ENCODE measurements around the gene AKAP6.

Gene AKAP6

GRCh38 chr14:32602699-32603098, 273.6 kb downstream of the AKAP6 start:
- FAIRE-seq (no peak), DNase-seq (ENCODE audit: insufficient read length, low spot score) (no peak)

GRCh38 chr14:32603992-32604565, 275.0 kb downstream of the AKAP6 start:
- FAIRE-seq, result no peak

GRCh38 chr14:32606301-32606700, 277.2 kb downstream of the AKAP6 start:
- DNase-seq (ENCODE audit: insufficient read length, low spot score), result no peak
- no peak for FAIRE-seq

More at GRCh38 chr14:32603992-32604565, 275.0 kb downstream of the AKAP6 start:
- DNase-seq (ENCODE audit: insufficient read length, low spot score), result no peak

DNA sequence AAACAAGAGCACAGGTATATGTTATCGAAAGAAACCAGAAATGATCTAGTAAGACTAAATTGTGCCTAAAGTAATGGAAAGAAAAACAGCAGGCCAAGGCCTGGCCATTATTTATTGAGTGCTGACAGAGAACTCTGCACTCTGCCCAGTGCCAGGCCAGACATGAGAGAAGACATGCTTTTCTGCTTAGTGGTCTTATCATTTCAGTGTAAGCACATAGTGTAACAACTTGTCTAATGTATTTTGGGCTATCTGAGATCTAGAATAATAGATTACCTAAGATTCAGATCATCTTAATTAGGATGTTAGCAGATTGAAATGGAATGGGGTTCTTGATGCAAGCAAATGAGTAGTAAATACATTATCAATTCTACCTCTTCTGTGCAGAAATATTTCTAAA, 278.3 kb downstream of the AKAP6 start:
- no peak for DNase-seq (ENCODE audit: insufficient read length, low spot score)
- FAIRE-seq, result no peak

GRCh38 chr14:32608857-32609256, 279.8 kb downstream of the AKAP6 start:
- FAIRE-seq (no peak), DNase-seq (ENCODE audit: insufficient read length, low spot score) (no peak)

- FAIRE-seq, result no peak
- DNase-seq (ENCODE audit: insufficient read length, low spot score), result no peak
These were observed 280.3 kb downstream of the AKAP6 start for GRCh38 chr14:32609388-32609787.

GRCh38 chr14:32611752-32612151, 282.7 kb downstream of the AKAP6 start:
- no peak for FAIRE-seq
- no peak for DNase-seq (ENCODE audit: insufficient read length, low spot score)

- FAIRE-seq, result no peak
These were observed 289.9 kb downstream of the AKAP6 start for GRCh38 chr14:32618991-32619390.

GRCh38 chr14:32620303-32620702, 291.2 kb downstream of the AKAP6 start:
- FAIRE-seq, result no peak
- DNase-seq (ENCODE audit: insufficient read length, low spot score), result no peak

More at GRCh38 chr14:32618991-32619390, 289.9 kb downstream of the AKAP6 start:
- no peak for DNase-seq (ENCODE audit: insufficient read length, low spot score)

- DNase-seq (ENCODE audit: insufficient read length, low spot score) (no peak), FAIRE-seq (no peak)
These were observed 291.6 kb downstream of the AKAP6 start for GRCh38 chr14:32620724-32621123.

GRCh38 chr14:32621585-32621984, 292.5 kb downstream of the AKAP6 start:
- FAIRE-seq, result no peak
- no peak for DNase-seq (ENCODE audit: insufficient read length, low spot score)

DNA sequence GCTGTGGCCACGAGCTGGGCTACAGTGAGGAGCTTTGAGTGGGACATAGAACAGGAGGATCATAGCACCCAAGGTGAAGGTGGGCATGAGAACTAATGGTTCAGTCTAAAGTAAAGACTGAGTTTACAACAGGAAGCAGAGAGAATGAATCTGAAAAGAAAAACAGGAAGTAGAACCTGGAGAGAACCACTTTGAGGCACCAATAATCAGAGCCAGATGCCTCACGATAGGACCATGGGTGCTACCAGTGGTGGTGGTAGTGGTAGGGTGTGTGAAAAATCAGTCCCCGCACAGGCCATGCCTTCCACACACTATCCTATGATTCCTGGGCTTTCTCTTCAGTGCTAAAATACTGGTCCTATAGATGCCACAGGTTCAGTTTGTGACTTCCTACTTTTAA, 293.6 kb downstream of the AKAP6 start:
- DNase-seq (ENCODE audit: insufficient read length, low spot score), result no peak
- no peak for FAIRE-seq

DNA sequence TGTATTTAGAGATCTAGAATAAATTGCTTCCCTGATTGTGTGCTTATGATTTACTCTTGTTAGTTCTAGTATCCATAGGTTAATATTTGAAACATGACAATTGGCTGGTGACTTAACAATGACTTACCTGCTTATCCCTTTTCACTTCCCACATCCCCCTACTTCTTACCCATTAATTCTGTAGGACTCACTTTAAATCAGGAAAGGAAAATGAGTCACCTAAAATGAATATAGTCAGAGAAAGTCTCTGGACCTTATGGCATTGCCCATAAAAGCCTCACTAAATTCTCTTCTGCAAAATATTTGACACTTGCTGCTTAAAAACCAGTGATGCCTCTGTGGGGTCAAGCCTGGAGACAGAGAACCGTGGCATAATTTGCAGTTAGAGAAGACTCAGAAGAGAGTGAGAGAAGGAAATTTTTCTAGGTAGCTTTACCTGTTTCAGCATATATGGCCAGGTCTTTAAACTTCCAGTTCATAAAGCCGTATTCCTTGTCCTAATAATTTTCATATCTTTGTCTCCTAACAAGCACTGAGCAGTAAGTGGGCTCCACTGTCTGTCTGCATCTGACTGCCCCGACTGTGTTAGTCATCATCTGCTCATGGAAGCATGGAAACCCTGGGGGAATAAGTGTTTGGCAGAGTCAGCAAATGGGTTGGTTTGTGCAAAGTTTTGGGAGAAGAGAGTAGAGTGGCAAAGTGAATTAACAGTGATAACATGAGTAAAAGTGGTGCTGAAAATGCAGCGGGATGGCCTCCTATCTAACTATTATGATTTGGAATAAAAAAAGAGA, 294.4 kb downstream of the AKAP6 start:
- FAIRE-seq, result no peak
- no peak for DNase-seq (ENCODE audit: insufficient read length, low spot score)

DNA sequence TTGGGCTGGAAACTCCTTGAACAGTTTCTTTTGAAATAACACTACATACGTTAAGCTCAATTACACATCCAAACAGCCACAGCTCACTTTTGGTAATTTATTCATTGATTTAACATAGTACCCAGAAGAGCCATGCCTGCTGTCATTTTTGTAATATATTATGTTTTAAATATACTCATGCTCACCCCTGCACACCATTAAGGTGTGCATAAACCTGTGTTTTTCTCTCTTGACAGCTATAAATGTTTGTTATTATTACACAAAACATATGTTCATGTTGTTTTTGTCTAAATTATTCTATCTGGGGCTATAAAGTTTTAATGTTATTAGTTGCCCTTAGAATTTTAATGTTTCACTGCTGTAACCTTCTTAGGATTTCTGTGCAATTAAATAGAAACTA, 296.1 kb downstream of the AKAP6 start:
- FAIRE-seq, result no peak

DNA sequence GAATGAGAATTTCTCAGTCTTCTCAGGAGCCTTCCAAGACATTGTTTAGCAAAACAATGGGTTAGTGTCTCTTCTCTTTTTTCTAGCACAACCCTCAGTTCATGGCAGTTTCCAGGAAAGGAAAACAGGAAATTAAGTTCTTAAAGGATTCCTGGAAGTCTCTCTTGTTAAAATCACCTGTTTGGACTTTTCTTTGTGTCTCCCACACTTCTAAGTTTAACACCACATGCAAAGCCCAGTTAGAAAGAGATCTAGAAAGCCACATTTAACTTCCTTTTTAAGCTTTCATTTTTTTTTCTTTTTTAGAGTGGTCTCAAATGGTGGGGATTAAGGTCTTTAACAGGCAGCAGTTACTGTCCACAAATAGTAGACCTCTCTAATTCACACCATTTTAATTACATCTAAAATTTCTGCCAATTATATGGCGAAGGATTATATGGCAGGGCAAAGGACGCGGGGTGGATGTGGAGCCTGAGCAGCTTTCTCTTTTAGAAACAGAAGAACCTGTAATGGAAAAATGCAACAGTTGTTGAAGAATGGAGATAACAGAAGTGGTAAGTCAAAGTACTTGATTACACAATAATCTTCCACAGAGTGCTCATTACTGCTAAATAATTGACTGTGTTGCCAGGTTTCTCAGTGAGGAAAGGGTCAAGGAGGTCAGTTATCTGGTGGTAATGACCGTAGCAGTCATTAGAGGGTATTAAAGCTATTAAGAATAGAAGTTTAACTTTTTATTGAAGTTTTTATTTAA, 298.6 kb downstream of the AKAP6 start:
- DNase-seq (ENCODE audit: insufficient read length, low spot score) (no peak), FAIRE-seq (no peak)

More for the DNA sequence above, 296.1 kb downstream of the AKAP6 start:
- no peak for DNase-seq (ENCODE audit: insufficient read length, low spot score)

- no peak for DNase-seq (ENCODE audit: insufficient read length, low spot score)
- no peak for FAIRE-seq
These were observed 300.1 kb downstream of the AKAP6 start for GRCh38 chr14:32629236-32629635.

DNA sequence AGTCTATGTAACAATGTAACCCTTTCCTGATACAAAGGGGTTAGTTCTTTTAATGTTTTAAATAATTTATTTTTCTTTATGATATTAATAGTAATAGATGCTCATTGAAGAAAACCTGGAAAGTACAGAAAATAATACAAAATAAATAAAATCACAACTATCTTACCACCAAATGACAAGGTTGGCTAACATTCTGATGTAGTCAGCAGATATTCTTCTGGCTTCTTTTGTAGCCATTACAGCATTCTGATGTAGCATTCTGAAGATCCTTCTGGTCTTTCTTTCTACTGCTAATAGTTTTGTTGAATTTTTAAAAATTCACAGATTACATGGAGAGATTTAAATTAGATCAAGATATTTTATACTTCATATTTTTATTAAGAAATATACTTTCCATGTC, 301.6 kb downstream of the AKAP6 start:
- DNase-seq (ENCODE audit: insufficient read length, low spot score) (no peak), FAIRE-seq (no peak)

DNA sequence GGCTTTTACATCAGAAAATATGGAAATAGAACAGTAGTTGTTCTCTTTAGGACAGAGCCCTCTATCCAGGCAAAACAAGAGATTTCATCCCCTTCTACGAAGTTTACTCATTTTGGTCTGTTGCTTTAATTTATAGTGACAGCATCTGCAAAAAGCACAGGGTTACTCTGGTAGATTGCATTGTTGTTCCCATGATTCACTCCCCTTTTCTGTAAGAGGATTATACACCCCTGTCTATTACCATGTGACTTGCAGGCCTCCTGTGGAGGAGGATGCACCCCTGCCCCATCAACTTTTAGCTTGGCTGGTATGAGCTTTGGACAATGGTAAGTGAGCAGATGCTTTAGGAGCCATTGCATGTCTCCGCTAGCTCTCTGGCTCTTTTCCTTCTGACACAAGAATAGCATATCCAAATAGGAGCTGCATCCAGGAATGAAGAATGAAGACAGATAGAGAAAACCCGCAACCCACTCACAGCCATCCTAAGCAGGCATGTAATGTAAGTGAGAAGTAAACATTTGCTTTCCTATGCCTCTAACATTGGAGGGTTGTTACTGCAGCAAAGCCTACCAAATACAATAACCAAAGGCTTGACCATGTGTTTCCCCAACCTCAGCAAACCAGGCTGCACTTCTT, 304.2 kb downstream of the AKAP6 start:
- no peak for FAIRE-seq
- no peak for DNase-seq (ENCODE audit: insufficient read length, low spot score)

- FAIRE-seq (no peak), DNase-seq (ENCODE audit: insufficient read length, low spot score) (no peak)
These were observed 304.8 kb downstream of the AKAP6 start for GRCh38 chr14:32633930-32634329.

DNA sequence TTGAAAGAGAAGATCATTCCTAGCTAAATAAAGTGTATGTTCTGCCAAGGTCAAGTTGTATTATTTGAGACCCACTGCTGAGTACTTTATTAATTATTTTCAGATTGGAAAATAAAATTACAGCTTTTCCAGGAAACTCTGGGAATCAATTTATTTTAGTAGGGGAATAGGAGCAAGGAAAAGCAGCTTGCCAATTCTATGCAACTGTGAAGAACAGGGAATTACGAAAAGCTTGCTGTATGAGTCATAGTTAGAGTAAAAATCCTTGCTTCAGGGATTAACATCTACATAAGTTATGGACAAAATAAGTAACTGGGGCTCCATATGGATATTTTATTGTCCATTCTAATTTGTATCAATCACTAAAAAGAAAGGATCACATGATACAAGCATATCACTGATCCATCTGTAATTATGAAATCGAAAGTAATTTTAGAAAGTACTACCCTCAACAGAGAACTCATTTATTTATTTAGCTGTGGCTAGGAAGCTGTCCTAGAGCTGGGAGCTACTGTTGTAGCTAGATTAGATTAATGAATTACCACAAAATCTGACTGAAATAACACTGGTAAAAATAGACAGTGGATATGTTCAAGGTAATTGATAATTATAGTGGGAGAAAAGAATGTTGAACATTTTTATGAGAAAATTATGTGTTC, 306.1 kb downstream of the AKAP6 start:
- no peak for FAIRE-seq
- DNase-seq (ENCODE audit: insufficient read length, low spot score), result no peak

DNA sequence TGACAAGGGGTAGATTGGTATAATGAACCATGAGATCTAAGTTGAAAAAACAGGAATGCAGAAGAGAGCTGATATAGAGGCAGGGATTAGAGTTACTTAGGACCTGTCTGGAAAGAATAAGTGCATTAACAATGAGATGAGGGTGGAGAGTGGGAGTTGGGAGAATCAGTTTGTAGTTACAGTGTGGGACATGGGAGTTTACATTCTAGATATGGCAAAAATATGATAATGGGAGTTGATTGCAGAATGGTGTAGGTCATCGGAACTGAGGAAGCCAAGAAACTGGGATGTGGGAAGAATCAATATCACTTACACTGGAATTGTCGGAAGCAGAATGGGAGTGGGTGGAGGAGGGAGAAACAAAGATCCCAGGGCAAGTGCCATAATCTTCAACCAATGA, 308.5 kb downstream of the AKAP6 start:
- no peak for DNase-seq (ENCODE audit: insufficient read length, low spot score)
- FAIRE-seq, result no peak
